DND-41 (cell line): ENCODE measurements around the gene DDX4.

Experiments used
- EZH2 ChIP-seq: IDR thresholded peaks from 3 replicates; pipeline ENCODE4 v1.6.1; 2012; ENCODE audit warnings: borderline replicate concordance, low read depth, mild to moderate bottlenecking, moderate library complexity, low read length, inconsistent platforms; ENCODE audit not compliant: severe bottlenecking
- TF ChIP-seq, protein P1 (sequence below): IDR thresholded peaks from 2 replicates; pipeline ENCODE4 v1.5.1; 2012; ENCODE audit warnings: borderline replicate concordance, low read length, moderate library complexity, mild to moderate bottlenecking; ENCODE audit not compliant: poor library complexity, severe bottlenecking; ENCODE audit errors: extremely low read depth

GRCh38 chr5:55816342-55816741, 78.5 kb downstream of the DDX4 start:
- TF ChIP-seq, protein P1, sequence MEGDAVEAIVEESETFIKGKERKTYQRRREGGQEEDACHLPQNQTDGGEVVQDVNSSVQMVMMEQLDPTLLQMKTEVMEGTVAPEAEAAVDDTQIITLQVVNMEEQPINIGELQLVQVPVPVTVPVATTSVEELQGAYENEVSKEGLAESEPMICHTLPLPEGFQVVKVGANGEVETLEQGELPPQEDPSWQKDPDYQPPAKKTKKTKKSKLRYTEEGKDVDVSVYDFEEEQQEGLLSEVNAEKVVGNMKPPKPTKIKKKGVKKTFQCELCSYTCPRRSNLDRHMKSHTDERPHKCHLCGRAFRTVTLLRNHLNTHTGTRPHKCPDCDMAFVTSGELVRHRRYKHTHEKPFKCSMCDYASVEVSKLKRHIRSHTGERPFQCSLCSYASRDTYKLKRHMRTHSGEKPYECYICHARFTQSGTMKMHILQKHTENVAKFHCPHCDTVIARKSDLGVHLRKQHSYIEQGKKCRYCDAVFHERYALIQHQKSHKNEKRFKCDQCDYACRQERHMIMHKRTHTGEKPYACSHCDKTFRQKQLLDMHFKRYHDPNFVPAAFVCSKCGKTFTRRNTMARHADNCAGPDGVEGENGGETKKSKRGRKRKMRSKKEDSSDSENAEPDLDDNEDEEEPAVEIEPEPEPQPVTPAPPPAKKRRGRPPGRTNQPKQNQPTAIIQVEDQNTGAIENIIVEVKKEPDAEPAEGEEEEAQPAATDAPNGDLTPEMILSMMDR: no peak
- no peak for TF ChIP-seq EZH2
